Measurements from ENCODE around the gene RIMBP2. TPM values are rescaled to one million over a fixed set of nuclear protein-coding genes. Genes with fewer than 3 reads are reported as not detected.

The RIMBP2 gene
- total RNA-seq, 2 donors from 2014 or later: 0.14 TPM; not detected in 1

GRCh38 chr12:130665753-130666152, 50.3 kb downstream of the RIMBP2 start:
- DNase-seq (no peak), ATAC-seq (replicated peaks in 1 of 2) (no peak)
- Mint-ChIP-seq H3K36me3 (ENCODE audit: insufficient read depth in 2 of 2) (peaks cover 0 to 2% of the 10 kb centered on the region in 2 donors), H3K4me1 (ENCODE audit: low read depth) (no peaks in the 10 kb centered on the region), H3K27ac (no peak overlapping the region), H3K27me3 (ENCODE audit: low read depth) (no peaks in the 10 kb centered on the region), H3K4me3 (no peak overlapping the region), H3K9me3 (peaks cover 2 to 6% of the 10 kb centered on the region in 2 donors)

- H3K27me3 Mint-ChIP-seq (ENCODE audit: low read depth): no peaks in the 10 kb centered on the region
- H3K4me3 Mint-ChIP-seq: no peak overlapping the region
- H3K36me3 Mint-ChIP-seq (ENCODE audit: insufficient read depth in 2 of 2): peaks cover 0 to 2% of the 10 kb centered on the region in 2 donors
- no peaks in the 10 kb centered on the region for H3K4me1 Mint-ChIP-seq (ENCODE audit: low read depth)
- H3K27ac Mint-ChIP-seq: no peak overlapping the region
- no peak for ATAC-seq (replicated peaks in 1 of 2)
- DNase-seq: no peak
- H3K9me3 Mint-ChIP-seq: peaks cover 2 to 6% of the 10 kb centered on the region in 2 donors
These were observed 51.3 kb downstream of the RIMBP2 start for GRCh38 chr12:130664772-130665171.

GRCh38 chr12:130664252-130664651, 51.8 kb downstream of the RIMBP2 start:
- H3K4me3 Mint-ChIP-seq: no peak overlapping the region
- H3K4me1 Mint-ChIP-seq (ENCODE audit: low read depth): no peaks in the 10 kb centered on the region
- no peak for ATAC-seq (replicated peaks in 1 of 2)
- H3K27ac Mint-ChIP-seq: no peak overlapping the region
- H3K27me3 Mint-ChIP-seq (ENCODE audit: low read depth): no peaks in the 10 kb centered on the region
- peaks cover 2 to 6% of the 10 kb centered on the region in 2 donors for H3K9me3 Mint-ChIP-seq
- no peak for DNase-seq
- peaks cover 0 to 2% of the 10 kb centered on the region in 2 donors for H3K36me3 Mint-ChIP-seq (ENCODE audit: insufficient read depth in 2 of 2)

GRCh38 chr12:130663514-130663913, 52.6 kb downstream of the RIMBP2 start:
- DNase-seq: peak in 1 of 2 donors; percentile 1
- peaks cover 1 to 2% of the 10 kb centered on the region in 2 donors for H3K9me3 Mint-ChIP-seq
- no peak overlapping the region for H3K4me3 Mint-ChIP-seq
- H3K36me3 Mint-ChIP-seq (ENCODE audit: insufficient read depth in 2 of 2): peaks cover 0 to 2% of the 10 kb centered on the region in 2 donors
- ATAC-seq (replicated peaks in 1 of 2): peak in 1 of 2 donors; percentile 57
- H3K27ac Mint-ChIP-seq: no peak overlapping the region
- H3K4me1 Mint-ChIP-seq (ENCODE audit: low read depth): no peaks in the 10 kb centered on the region
- H3K27me3 Mint-ChIP-seq (ENCODE audit: low read depth): no peaks in the 10 kb centered on the region

GRCh38 chr12:130661486-130662255, 54.4 kb downstream of the RIMBP2 start:
- Mint-ChIP-seq H3K27me3 (ENCODE audit: low read depth) (no peaks in the 10 kb centered on the region), H3K4me3 (no peak overlapping the region), H3K9me3 (no peaks in the 10 kb centered on the region), H3K4me1 (ENCODE audit: low read depth) (no peaks in the 10 kb centered on the region), H3K36me3 (ENCODE audit: insufficient read depth in 2 of 2) (no peaks in the 10 kb centered on the region), H3K27ac (no peak overlapping the region)
- ATAC-seq (replicated peaks in 1 of 2): no peak
- DNase-seq: no peak

- H3K27ac Mint-ChIP-seq: no peak overlapping the region
- no peak for DNase-seq
- no peaks in the 10 kb centered on the region for H3K4me1 Mint-ChIP-seq (ENCODE audit: low read depth)
- H3K4me3 Mint-ChIP-seq: no peak overlapping the region
- no peak for ATAC-seq (replicated peaks in 1 of 2)
- no peaks in the 10 kb centered on the region for H3K36me3 Mint-ChIP-seq (ENCODE audit: insufficient read depth in 2 of 2)
- H3K27me3 Mint-ChIP-seq (ENCODE audit: low read depth): no peaks in the 10 kb centered on the region
- no peaks in the 10 kb centered on the region for H3K9me3 Mint-ChIP-seq
These were observed 55.0 kb downstream of the RIMBP2 start for GRCh38 chr12:130661059-130661458.

GRCh38 chr12:130658145-130658911, 57.8 kb downstream of the RIMBP2 start:
- DNase-seq: no peak
- no peak overlapping the region for H3K27ac Mint-ChIP-seq
- H3K4me1 Mint-ChIP-seq (ENCODE audit: low read depth): no peaks in the 10 kb centered on the region

GRCh38 chr12:130656411-130656810, 59.7 kb downstream of the RIMBP2 start:
- Mint-ChIP-seq H3K27me3 (ENCODE audit: low read depth) (no peaks in the 10 kb centered on the region), H3K36me3 (ENCODE audit: insufficient read depth in 2 of 2) (no peaks in the 10 kb centered on the region)

More at GRCh38 chr12:130658145-130658911, 57.8 kb downstream of the RIMBP2 start:
- ATAC-seq (replicated peaks in 1 of 2): no peak
- Mint-ChIP-seq H3K4me3 (no peak overlapping the region), H3K27me3 (ENCODE audit: low read depth) (no peaks in the 10 kb centered on the region), H3K36me3 (ENCODE audit: insufficient read depth in 2 of 2) (no peaks in the 10 kb centered on the region), H3K9me3 (peaks cover 0 to 7% of the 10 kb centered on the region in 2 donors)

GRCh38 chr12:130655881-130656280, 60.2 kb downstream of the RIMBP2 start:
- Mint-ChIP-seq H3K27ac (no peak overlapping the region), H3K36me3 (ENCODE audit: insufficient read depth in 2 of 2) (no peaks in the 10 kb centered on the region), H3K4me1 (ENCODE audit: low read depth) (no peaks in the 10 kb centered on the region), H3K4me3 (no peak overlapping the region), H3K27me3 (ENCODE audit: low read depth) (no peaks in the 10 kb centered on the region), H3K9me3 (peaks cover 0 to 7% of the 10 kb centered on the region in 2 donors)
- DNase-seq (no peak), ATAC-seq (replicated peaks in 1 of 2) (no peak)

More at GRCh38 chr12:130656411-130656810, 59.7 kb downstream of the RIMBP2 start:
- H3K9me3 Mint-ChIP-seq: peaks cover 0 to 7% of the 10 kb centered on the region in 2 donors
- H3K4me1 Mint-ChIP-seq (ENCODE audit: low read depth): no peaks in the 10 kb centered on the region
- no peak overlapping the region for H3K4me3 Mint-ChIP-seq
- no peak for DNase-seq
- no peak overlapping the region for H3K27ac Mint-ChIP-seq
- ATAC-seq (replicated peaks in 1 of 2): no peak

GRCh38 chr12:130655010-130655409, 61.1 kb downstream of the RIMBP2 start:
- peaks cover 0 to 7% of the 10 kb centered on the region in 2 donors for H3K9me3 Mint-ChIP-seq
- no peaks in the 10 kb centered on the region for H3K36me3 Mint-ChIP-seq (ENCODE audit: insufficient read depth in 2 of 2)
- H3K4me3 Mint-ChIP-seq: no peak overlapping the region
- H3K4me1 Mint-ChIP-seq (ENCODE audit: low read depth): no peaks in the 10 kb centered on the region
- no peaks in the 10 kb centered on the region for H3K27me3 Mint-ChIP-seq (ENCODE audit: low read depth)
- DNase-seq: no peak
- ATAC-seq (replicated peaks in 1 of 2): no peak
- no peak overlapping the region for H3K27ac Mint-ChIP-seq

- H3K27ac Mint-ChIP-seq: no peak overlapping the region
- no peaks in the 10 kb centered on the region for H3K36me3 Mint-ChIP-seq (ENCODE audit: insufficient read depth in 2 of 2)
- DNase-seq (no peak), ATAC-seq (replicated peaks in 1 of 2) (no peak)
- H3K4me1 Mint-ChIP-seq (ENCODE audit: low read depth): no peaks in the 10 kb centered on the region
- H3K9me3 Mint-ChIP-seq: peaks cover 0 to 7% of the 10 kb centered on the region in 2 donors
- no peak overlapping the region for H3K4me3 Mint-ChIP-seq
- H3K27me3 Mint-ChIP-seq (ENCODE audit: low read depth): no peaks in the 10 kb centered on the region
These were observed 64.7 kb downstream of the RIMBP2 start for GRCh38 chr12:130651188-130651959.

- Mint-ChIP-seq H3K27ac (no peak overlapping the region), H3K4me1 (ENCODE audit: low read depth) (no peaks in the 10 kb centered on the region), H3K27me3 (ENCODE audit: low read depth) (no peaks in the 10 kb centered on the region), H3K36me3 (ENCODE audit: insufficient read depth in 2 of 2) (no peaks in the 10 kb centered on the region), H3K9me3 (peaks cover 0 to 5% of the 10 kb centered on the region in 2 donors), H3K4me3 (no peak overlapping the region)
- DNase-seq (no peak), ATAC-seq (replicated peaks in 1 of 2) (no peak)
These were observed 66.0 kb downstream of the RIMBP2 start for GRCh38 chr12:130650131-130650530.

Data from activated T-cell treated with anti-CD3 and anti-CD28 coated beads, Interleukin-2, amount 50 U/mL, for 72 hours (primary cell).